GM12878 (cell line): ENCODE results near the gene KAZN.

ENCODE experiments used
- CBFB ChIP-seq: IDR thresholded peaks from 2 replicates; pipeline ENCODE4 v1.6.1; 2016; ENCODE audit warnings: antibody characterized with exemption, low read depth
- CTCF ChIP-seq, 3 experiments: IDR thresholded peaks in 2 of 3; conservative IDR thresholded peaks in 1 of 3; 2 replicates each; pipeline ENCODE4 v1.5.1; 2011; ENCODE audit warnings: low read depth in 3 of 3, low read length in 3 of 3, mild to moderate bottlenecking in 3 of 3, control low read depth in 2 of 3, moderate library complexity in 2 of 3, inconsistent platforms in 1 of 3, mixed read lengths in 1 of 3; ENCODE audit not compliant: control insufficient read depth in 2 of 3, insufficient read depth in 1 of 3; ENCODE audit errors: extremely low read depth in 1 of 3
- EGR1 ChIP-seq, 2 experiments: IDR thresholded peaks; 1 replicate in 1 of 2; 2 replicates in 1 of 2; pipeline ENCODE4 v1.6.1; 2011 to 2012; ENCODE audit warnings: low read depth in 2 of 2, low read length in 2 of 2, borderline replicate concordance in 1 of 2, mild to moderate bottlenecking in 1 of 2, moderate library complexity in 1 of 2
- JUND ChIP-seq: IDR thresholded peaks from 2 replicates; pipeline ENCODE4 v1.6.1; 2012; ENCODE audit warnings: low read depth, mild to moderate bottlenecking, low read length, improper control_type of control experiment, moderate library complexity
- MXI1 ChIP-seq: fragments of 150-350 bp; IDR thresholded peaks from 2 replicates; pipeline ENCODE4 v1.6.1; 2011; ENCODE audit warnings: low read depth, mild to moderate bottlenecking, inconsistent platforms, low read length, improper control_type of control experiment
- NFIC ChIP-seq: IDR thresholded peaks from 2 replicates; pipeline ENCODE4 v1.6.1; 2012; ENCODE audit warnings: low read depth, mild to moderate bottlenecking, inconsistent platforms, low read length, moderate library complexity
- NFXL1 ChIP-seq: fragments of 450-650 bp; IDR thresholded peaks from 2 replicates; pipeline ENCODE4 v1.6.1; 2017; ENCODE audit warnings: antibody characterized with exemption, mild to moderate bottlenecking, borderline replicate concordance
- NFYA ChIP-seq: IDR thresholded peaks from 2 replicates; pipeline ENCODE4 v1.6.1; 2011; ENCODE audit warnings: low read depth, mild to moderate bottlenecking, low read length, improper control_type of control experiment, borderline replicate concordance
- REST ChIP-seq: IDR thresholded peaks from 2 replicates; pipeline ENCODE4 v1.6.1; 2012; ENCODE audit warnings: mild to moderate bottlenecking, low read depth, low read length
- USF2 ChIP-seq: IDR thresholded peaks from 2 replicates; pipeline ENCODE4 v1.6.1; 2011; ENCODE audit warnings: low read depth, low read length, improper control_type of control experiment, borderline replicate concordance

GRCh38 chr1:15005116-15005515, 406.6 kb downstream of the KAZN start:
- TF ChIP-seq NFXL1 = no peak
- no peak for TF ChIP-seq NFYA
- no peak for TF ChIP-seq MXI1
- no peak for TF ChIP-seq REST
- TF ChIP-seq JUND = no peak
- no peak for TF ChIP-seq NFIC
- no peak for TF ChIP-seq CBFB
- TF ChIP-seq CTCF (IDR thresholded peaks at IDR 0.05 in 2 of 3, conservative IDR thresholded peaks at IDR 0.05 in 1 of 3; ENCODE audit: control insufficient read depth in 2 of 3, extremely low read depth in 1 of 3, insufficient read depth in 1 of 3, low read depth in 3 of 3, low read length in 3 of 3) = no peak
- TF ChIP-seq USF2 = no peak
- no peak for TF ChIP-seq EGR1 (IDR thresholded peaks at IDR 0.05; ENCODE audit: borderline replicate concordance in 1 of 2, low read depth in 2 of 2, low read length in 2 of 2)
